ACC112 (cell line): ENCODE measurements around the gene WNK2.

Source experiments
- H2AFZ ChIP-seq: fragments of 200-600 bp; sonication (generic); one replicate; pipeline ENCODE4 v1.6.0; 2017; ENCODE audit warnings: antibody characterized with exemption, low read length; ENCODE audit not compliant: unreplicated experiment
- H3K27ac ChIP-seq: fragments of 200-600 bp; sonication (generic); 2 replicates; pipeline ENCODE4 v1.5.1; 2014; ENCODE audit warnings: low read depth, mild to moderate bottlenecking, antibody characterized with exemption, low read length, moderate library complexity
- H3K27me3 ChIP-seq: fragments of 200-600 bp; sonication (generic); 2 replicates; pipeline ENCODE4 v1.6.1; 2014; ENCODE audit warnings: mild to moderate bottlenecking, antibody characterized with exemption, low read length, moderate library complexity, mixed read lengths; ENCODE audit not compliant: insufficient read depth
- H3K36me3 ChIP-seq: fragments of 200-600 bp; sonication (generic); 2 replicates; pipeline ENCODE4 v1.6.1; 2016; ENCODE audit warnings: mild to moderate bottlenecking, antibody characterized with exemption, low read length, moderate library complexity, mixed read lengths; ENCODE audit not compliant: insufficient read depth
- H3K4me1 ChIP-seq: fragments of 200-600 bp; sonication (generic); one replicate; pipeline ENCODE4 v1.6.1; 2016; ENCODE audit warnings: low read length, mixed read lengths; ENCODE audit not compliant: insufficient read depth, unreplicated experiment, control insufficient read depth
- H3K4me3 ChIP-seq: fragments of 200-600 bp; sonication (generic); 2 replicates; pipeline ENCODE4 v1.5.1; 2014; ENCODE audit warnings: mild to moderate bottlenecking, low read depth, low read length
- H3K79me2 ChIP-seq: fragments of 200-600 bp; sonication (generic); one replicate; pipeline ENCODE4 v1.6.0; 2016; ENCODE audit warnings: low read length; ENCODE audit not compliant: control insufficient read depth, unreplicated experiment, insufficient read depth

WNK2 gene

DNA sequence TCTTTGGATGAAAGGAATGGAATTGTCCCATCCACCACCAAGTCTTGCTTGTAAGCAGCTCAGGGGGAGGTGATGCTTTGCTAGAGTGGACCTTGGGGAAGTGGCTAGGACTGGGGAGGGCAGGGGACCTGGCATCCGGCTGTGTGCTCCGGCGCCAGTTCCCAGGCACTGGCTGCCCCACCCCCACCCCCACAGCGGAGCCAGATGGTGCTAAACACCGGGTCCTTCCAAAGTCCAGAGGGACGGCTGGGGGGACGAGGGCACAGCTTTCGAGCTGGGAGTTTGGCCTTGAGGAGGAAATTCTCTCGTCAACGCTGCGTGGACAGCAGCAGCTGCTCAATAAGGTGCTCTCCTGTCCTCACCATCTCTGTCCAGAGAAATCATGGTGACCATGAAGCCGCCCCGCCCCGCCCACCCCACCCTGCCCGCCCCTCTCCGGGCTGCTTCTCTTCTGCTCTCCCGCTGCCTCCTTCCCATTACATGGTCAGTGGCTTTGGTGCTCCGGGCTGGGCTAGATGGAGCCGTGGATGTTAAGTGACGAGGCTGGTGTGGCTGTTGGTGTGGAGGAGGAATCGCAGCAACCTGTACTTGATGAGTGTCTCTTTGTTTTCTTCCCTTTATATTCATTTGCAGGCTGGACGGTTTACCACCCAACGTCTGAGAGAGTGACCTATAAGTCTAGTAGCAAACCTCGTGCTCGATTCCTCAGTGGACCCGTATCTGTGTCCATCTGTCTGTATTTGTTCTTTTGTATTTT lies 115.7 kb downstream of the WNK2 start:
- Histone ChIP-seq H3K4me3 (no peak overlapping the region), H3K79me2 (no peaks in the 10 kb centered on the region), H2AFZ (no peak overlapping the region), H3K27ac (no peak overlapping the region), H3K36me3 (no peaks in the 10 kb centered on the region), H3K27me3 (peaks cover 13% of the 10 kb centered on the region), H3K4me1 (no peaks in the 10 kb centered on the region)

DNA sequence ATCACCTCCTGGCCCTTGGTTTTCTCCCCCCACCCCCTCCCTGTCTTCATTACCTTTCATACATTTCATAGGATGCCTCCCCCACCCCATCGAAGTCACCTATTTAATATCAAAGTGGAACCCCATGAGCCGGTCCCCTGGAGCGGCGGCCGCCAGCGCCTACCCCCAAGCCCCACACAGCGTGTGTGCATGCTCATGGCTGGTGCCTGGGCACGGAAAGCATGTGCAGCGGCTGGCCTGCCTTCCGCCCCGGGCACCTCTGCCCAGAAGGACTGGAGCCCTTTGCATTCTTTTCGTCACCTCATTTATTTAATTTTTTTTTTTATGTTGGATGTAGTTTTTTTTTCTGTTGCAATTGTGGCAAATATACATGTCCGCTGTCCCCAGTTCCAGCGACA lies 116.2 kb downstream of the WNK2 start:
- Histone ChIP-seq H3K27me3 (peaks cover 13% of the 10 kb centered on the region), H2AFZ (no peak overlapping the region), H3K4me1 (no peaks in the 10 kb centered on the region), H3K4me3 (no peak overlapping the region), H3K27ac (no peak overlapping the region), H3K36me3 (no peaks in the 10 kb centered on the region), H3K79me2 (no peaks in the 10 kb centered on the region)

DNA sequence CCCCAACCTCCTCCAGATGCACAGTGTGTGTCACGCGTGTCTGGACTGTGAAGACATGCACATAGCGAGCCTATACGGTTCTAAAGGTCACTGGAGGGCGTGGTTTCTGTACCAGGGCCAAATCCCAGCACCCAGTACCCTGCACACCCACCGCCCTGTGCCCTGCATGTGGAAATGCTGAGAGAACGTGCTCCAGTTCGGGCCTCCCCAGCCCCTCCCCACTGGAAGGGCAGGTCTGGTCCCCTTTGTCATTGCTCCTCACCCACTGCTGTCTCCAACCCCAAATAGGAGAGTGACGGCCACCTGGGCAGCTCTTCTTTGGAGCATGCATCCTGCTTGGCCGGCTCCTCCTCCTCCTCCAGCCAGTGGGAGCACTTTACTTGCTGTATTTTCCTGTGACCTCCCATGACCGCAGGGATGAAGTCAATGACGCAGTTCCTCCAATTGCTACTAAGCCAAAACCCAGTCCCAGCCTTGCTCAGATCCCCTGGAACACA lies 116.7 kb downstream of the WNK2 start:
- Histone ChIP-seq H3K27ac (no peak overlapping the region), H3K36me3 (no peaks in the 10 kb centered on the region), H3K4me1 (no peaks in the 10 kb centered on the region), H3K4me3 (no peak overlapping the region), H3K79me2 (no peaks in the 10 kb centered on the region), H3K27me3 (peaks cover 13% of the 10 kb centered on the region), H2AFZ (no peak overlapping the region)

DNA sequence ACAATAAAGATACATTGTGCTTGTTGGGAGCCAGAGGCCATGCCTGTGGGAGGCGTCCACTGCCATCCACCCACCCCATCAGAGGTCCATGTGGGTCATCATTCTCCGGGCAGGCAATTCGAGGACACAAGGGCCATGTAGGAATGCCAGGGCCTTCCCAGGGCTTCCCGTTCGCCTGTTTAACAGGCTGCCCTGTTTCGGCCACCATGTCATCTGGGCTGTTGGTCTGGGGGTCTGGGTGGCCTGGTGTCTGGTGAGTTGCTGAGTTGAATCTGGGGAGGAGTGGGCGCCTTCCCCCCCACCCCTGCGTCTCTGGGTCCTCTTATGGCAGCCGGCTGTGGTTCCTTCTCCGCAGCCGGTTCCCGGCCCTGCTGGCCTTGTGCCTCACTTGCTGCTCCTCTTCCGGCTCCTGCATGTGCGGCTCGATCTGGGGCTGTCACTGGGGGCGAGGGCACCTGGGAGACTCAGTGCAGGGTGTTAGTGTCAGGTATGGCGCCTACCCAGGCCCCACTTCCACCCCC lies 117.4 kb downstream of the WNK2 start:
- Histone ChIP-seq H3K4me3 (no peak overlapping the region), H2AFZ (no peak overlapping the region), H3K27ac (no peak overlapping the region), H3K79me2 (no peaks in the 10 kb centered on the region), H3K27me3 (peaks cover 13% of the 10 kb centered on the region), H3K4me1 (no peaks in the 10 kb centered on the region), H3K36me3 (no peaks in the 10 kb centered on the region)

DNA sequence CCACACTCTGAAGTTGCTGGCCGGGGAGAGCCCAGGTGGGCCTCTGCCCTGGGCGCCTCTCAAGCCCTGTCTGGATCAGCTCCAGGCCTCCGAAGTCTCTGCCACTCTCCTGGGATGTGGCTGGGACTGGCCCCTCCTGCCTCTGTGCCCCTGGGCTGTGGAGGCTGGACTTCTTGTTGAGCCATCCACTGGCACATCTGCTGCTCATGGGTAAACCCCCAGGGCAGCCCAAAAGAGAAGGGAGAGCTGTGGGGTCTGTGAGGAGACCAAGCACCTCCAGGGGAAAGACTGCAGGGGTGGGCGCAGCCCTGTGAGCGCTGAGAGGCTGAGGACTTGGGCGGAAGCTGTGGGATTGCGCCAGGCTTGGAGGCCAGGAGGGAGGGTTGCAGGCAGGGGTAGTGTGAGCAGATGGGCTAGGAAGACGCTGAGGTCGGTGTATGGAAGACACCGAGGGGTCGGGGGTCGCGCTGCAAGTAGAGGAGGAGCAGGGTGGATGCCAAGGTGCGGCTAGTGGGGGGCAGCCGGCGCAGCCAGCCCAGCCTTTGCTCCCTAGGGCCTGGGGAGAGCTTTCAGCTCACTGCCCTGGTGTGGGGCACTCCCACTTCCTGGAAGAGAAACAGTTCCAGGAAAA lies 118.1 kb downstream of the WNK2 start:
- H3K4me3 ChIP-seq: no peak overlapping the region
- no peaks in the 10 kb centered on the region for H3K79me2 ChIP-seq
- H2AFZ ChIP-seq: no peak overlapping the region
- no peaks in the 10 kb centered on the region for H3K4me1 ChIP-seq
- no peaks in the 10 kb centered on the region for H3K36me3 ChIP-seq
- H3K27me3 ChIP-seq: peaks cover 9% of the 10 kb centered on the region
- no peak overlapping the region for H3K27ac ChIP-seq

DNA sequence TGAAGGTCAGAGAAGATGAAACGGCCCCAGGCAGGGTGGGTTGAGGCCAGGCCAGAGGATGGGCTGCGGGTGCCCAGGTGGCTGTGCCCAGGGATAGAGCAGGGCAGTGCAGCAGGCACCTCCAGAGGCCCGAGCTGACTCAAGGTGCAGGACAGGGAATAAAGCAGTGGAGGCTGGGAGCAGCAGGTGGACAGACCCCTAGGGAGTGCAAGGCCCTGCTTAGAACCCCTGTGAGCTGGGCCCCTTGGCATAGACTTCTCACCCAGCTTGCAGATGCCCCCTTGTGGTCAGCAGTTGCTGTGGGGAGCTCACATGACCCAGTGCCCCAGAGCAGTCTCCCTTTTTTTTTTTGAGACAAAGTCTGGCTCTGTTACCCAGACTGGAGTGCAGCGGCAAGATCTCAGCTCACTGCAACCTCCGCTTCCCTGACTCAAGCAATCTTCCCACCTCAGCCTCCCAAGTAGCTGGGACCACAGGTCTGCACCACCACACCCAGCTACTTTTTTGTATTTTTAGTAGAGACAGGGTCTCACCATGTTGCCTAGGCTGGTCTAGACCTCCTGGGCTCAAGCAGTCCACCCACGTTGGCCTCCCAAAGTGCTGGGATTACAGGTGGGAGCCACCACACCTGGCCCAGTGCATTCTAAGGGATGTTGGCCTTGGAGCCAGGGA lies 118.8 kb downstream of the WNK2 start:
- H3K4me1 ChIP-seq: no peaks in the 10 kb centered on the region
- H2AFZ ChIP-seq: no peak overlapping the region
- H3K27me3 ChIP-seq: peaks cover 2% of the 10 kb centered on the region; the same call in 1 of the 2 replicates
- no peaks in the 10 kb centered on the region for H3K36me3 ChIP-seq
- no peaks in the 10 kb centered on the region for H3K79me2 ChIP-seq
- no peak overlapping the region for H3K27ac ChIP-seq
- no peak overlapping the region for H3K4me3 ChIP-seq

DNA sequence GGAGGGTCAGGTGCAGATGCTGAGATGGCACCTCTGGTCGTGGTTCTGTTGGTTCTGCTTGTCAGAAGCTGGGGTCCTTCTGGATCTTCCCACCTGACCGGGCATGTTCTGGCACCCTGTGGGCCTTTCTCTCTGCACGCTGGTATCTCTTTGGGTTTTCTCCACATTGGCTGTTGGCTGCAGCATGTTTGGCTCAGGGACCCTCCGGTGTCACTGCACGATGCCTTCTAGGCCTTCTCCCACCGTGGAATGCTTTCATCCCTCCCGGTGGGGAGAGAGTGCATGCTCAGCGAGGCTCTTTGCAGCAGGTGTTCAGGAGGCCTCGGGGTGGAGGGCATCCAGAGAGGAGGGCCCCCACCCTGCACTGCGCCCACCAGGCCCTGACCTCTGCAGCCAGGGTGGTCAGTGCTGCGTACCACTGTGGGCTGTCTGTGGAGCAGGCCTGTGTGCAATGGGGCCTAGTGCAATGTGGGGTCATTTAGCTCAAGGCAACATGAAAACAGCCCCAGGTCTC lies 119.4 kb downstream of the WNK2 start:
- Histone ChIP-seq H3K27ac (no peak overlapping the region), H3K4me3 (no peak overlapping the region), H3K36me3 (no peaks in the 10 kb centered on the region), H3K27me3 (no peaks in the 10 kb centered on the region), H2AFZ (no peak overlapping the region), H3K79me2 (no peaks in the 10 kb centered on the region), H3K4me1 (no peaks in the 10 kb centered on the region)

DNA sequence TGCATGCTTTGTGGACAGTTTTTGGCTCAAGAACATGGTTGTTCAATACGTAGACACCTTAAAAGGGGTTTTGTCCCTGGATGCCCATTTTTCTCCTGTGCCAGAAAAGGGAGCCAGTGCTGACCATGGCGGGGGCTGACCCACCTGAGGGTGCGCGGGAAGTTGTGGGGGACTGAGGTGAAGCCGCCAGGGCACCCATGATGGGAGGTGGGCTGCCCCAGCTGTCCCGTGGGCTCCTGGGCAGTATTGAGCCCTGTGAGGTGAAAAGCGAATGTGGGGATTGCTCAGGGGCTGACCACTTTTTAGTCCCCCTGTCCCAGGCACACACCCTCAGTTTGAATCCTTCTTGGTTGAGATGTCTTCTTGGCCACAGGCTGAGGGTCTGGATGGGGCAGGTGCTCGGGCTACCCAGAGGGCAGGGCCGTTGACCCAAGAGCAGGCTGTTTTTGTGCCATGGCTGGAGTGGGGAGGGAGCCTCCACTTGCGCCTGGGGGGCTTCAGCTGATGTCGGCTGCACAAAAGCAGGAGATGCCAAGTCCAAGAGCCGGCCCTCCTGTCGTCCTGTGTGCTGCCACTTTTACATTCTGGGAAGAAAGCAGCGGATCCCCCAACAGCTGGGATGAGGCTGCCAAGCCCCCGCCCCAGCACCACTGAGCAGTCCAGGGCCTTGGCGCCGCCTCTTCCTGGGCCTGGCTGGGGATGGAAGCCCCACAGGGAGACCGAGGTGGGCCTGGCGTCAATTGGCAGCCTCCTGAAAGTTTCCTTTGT lies 120.1 kb downstream of the WNK2 start:
- Histone ChIP-seq H3K4me3 (no peak overlapping the region), H2AFZ (no peak overlapping the region), H3K79me2 (no peaks in the 10 kb centered on the region), H3K27me3 (no peaks in the 10 kb centered on the region), H3K36me3 (no peaks in the 10 kb centered on the region), H3K27ac (no peak overlapping the region), H3K4me1 (no peaks in the 10 kb centered on the region)

DNA sequence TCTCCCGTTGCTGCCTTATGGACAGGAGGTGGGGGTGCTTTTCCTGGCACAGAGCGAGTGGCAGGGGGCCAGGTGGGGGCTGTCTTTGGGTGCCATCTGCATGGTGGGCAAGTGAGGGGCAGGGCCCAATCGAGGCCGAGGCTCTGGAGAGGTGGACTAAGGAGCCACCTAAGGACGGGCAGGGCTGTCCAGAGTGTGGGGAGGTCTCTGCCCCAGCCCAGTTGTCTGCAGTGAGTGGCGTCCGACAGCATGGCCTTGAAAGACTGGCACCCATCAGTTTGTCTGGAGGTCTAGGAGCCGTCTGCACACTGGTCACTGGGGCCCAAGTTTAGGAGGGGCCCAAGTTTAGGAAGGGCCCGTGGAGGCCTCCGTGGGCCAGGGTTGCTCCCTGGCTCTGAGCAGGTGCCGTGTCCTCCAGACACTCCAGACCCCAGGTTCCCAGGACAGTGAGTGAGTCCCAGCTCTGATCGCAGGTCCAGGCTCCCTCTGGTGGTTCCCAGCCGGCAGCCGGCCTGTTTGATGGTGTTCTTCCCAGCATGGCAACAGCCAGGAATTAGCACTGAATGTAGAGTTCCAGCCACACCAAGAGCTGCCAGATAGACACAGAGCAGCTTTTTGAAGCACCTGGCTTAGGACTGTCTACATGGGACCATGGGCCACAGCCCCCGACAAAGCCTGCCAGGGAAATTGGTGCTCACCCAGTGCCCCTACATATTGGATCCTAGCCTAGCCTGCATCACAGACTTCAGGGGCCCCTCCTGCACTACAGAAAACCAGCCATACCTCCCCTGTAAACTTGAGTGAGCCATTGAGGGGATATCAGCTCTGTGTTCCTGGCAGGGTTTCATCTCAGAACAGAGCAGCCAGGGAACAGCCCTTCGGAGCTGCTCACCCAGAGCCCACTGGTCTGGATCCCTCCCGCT lies 120.9 kb downstream of the WNK2 start:
- Histone ChIP-seq H2AFZ (no peak overlapping the region), H3K4me3 (no peak overlapping the region), H3K4me1 (no peaks in the 10 kb centered on the region), H3K36me3 (no peaks in the 10 kb centered on the region), H3K27me3 (no peaks in the 10 kb centered on the region), H3K79me2 (no peaks in the 10 kb centered on the region), H3K27ac (no peak overlapping the region)
